ENCODE results near the gene ADGRB2. TPM values are rescaled to one million over a fixed set of nuclear protein-coding genes. Genes with fewer than 3 reads are reported as not detected.

ADGRB2 gene
- polyA plus RNA-seq, 6 donors from 2014 or later, result not detected

DNA sequence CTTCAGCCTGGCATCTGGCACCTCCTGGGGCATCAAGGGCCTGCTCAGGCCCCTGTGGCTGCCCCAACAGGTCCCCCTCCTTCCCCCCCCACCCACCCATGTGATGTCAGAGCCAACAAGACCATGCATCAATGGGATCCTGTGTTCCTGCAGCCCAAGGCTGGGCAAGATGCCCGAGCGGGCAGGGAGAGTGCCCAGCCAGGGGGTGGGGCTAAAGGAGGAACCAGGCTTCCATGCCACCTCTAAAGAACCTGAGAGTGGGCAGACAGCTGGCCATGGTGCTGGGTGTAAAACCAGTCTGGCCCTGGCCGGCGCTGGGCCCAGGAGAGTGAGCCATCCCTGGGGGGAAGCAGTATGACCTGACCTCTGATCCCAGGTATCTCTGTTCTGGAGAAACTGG lies 67.9 kb downstream of the ADGRB2 start:
- H3K9me3 Mint-ChIP-seq, result no peaks in the 10 kb centered on the region
- H3K36me3 Mint-ChIP-seq, result no peaks in the 10 kb centered on the region
- ATAC-seq (ENCODE audit: low read depth in 2 of 2), result no peak
- no peak for DNase-seq
- H3K4me1 Mint-ChIP-seq, result peaks cover 11 to 17% (median 13%) of the 10 kb centered on the region in 3 donors
- no peak overlapping the region for H3K4me3 Mint-ChIP-seq
- H3K27ac Mint-ChIP-seq, result no peak overlapping the region
- peaks cover 10 to 39% (median 22%) of the 10 kb centered on the region in 3 donors for H3K27me3 Mint-ChIP-seq

DNA sequence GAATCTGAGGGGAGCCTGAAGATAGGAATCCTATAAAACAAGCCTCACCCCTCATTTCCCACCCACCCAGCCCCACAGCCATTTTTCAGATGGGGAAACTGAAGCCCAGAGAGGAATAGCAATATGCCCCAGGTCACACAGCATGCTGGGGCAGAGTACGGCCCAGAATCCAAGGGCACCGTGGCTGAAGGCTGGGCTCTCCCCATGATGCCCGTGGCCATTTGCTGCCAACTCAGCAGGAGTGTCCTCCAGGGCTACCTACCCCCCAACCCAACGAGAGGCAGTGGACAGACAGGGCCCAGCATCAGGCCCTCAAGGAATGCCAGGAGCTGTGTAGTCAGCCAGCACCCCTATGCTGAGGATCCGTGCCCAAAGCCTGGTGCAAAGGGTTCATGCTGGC lies 68.8 kb downstream of the ADGRB2 start:
- peaks cover 5 to 34% (median 13%) of the 10 kb centered on the region in 3 donors for H3K27me3 Mint-ChIP-seq
- H3K27ac Mint-ChIP-seq, result peak overlapping the region in 1 of 6 donors; percentile 47
- H3K4me1 Mint-ChIP-seq, result peaks cover 11 to 17% (median 13%) of the 10 kb centered on the region in 3 donors
- no peaks in the 10 kb centered on the region for H3K9me3 Mint-ChIP-seq
- ATAC-seq (ENCODE audit: low read depth in 2 of 2), result no peak
- no peak for DNase-seq
- no peak overlapping the region for H3K4me3 Mint-ChIP-seq
- no peaks in the 10 kb centered on the region for H3K36me3 Mint-ChIP-seq

DNA sequence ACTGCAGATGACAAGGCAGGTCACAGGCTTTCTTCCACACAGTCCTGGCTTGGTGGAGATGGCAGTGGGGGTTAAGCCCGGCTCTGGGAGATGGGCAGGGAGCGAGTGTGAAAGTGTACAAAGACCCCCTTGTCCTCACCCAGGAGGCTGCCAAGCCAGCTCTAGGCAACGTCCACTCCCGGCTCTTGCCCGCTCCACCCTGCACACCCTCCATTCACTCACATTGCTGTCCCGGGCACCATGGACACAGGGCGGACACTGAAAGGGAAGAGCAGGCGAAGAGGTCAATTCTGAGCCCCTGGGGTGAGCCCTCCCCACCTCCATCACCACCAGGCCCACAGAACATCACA lies 69.2 kb downstream of the ADGRB2 start:
- no peak overlapping the region for H3K27ac Mint-ChIP-seq
- H3K36me3 Mint-ChIP-seq, result no peaks in the 10 kb centered on the region
- H3K9me3 Mint-ChIP-seq, result no peaks in the 10 kb centered on the region
- no peak for DNase-seq
- no peak overlapping the region for H3K4me3 Mint-ChIP-seq
- H3K27me3 Mint-ChIP-seq, result peaks cover 5 to 31% (median 10%) of the 10 kb centered on the region in 3 donors
- peaks cover 11 to 15% (median 13%) of the 10 kb centered on the region in 3 donors for H3K4me1 Mint-ChIP-seq
- ATAC-seq (ENCODE audit: low read depth in 2 of 2), result no peak

DNA sequence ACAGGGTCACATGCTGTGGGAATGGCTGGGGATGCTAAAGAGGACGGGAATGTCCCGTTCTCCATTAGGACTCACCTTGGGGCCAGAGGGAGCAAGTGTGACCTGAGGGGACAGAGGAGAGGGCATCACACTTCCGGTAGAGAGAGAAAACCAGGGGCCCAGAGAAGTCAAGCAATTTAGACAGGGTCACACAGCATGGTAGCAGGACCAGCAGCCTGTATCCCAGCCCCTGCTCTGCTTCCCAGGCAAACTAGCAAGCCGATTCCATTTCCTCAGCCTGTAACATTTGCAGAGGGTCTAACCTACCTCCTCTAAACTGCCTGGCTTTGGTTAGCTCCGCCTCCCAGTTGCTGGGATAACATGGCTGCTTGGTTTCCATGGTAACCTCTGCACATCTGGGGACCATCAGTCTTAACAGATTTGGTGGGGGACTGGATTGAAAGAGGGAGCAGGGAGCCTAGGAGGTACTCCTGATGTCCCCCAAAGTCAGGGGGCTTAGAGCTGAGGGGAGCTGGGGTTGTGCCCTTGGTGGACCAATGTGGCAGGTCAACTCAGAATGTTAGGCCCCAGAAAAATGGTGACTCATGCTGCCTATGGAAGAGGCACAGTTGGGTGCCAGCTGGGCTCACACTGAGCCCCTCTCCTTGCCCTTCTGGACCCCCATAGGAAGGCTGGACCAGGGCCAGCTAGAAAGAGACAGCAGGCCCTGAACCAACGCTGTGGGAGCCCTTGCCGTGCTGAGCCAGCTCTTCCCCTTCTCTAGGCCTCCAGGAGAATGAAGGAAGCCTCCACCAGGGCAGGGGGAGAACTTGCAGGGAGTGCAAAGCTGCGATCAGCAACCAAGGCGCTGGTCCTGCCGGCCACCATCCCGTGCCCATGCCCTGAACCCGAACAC lies 69.8 kb downstream of the ADGRB2 start:
- peaks cover 5 to 11% (median 8%) of the 10 kb centered on the region in 3 donors for H3K4me1 Mint-ChIP-seq
- peaks cover 4 to 25% (median 10%) of the 10 kb centered on the region in 3 donors for H3K27me3 Mint-ChIP-seq
- H3K9me3 Mint-ChIP-seq, result no peaks in the 10 kb centered on the region
- no peak overlapping the region for H3K4me3 Mint-ChIP-seq
- ATAC-seq (ENCODE audit: low read depth in 2 of 2) (no peak), DNase-seq (no peak)
- no peak overlapping the region for H3K27ac Mint-ChIP-seq
- no peaks in the 10 kb centered on the region for H3K36me3 Mint-ChIP-seq

DNA sequence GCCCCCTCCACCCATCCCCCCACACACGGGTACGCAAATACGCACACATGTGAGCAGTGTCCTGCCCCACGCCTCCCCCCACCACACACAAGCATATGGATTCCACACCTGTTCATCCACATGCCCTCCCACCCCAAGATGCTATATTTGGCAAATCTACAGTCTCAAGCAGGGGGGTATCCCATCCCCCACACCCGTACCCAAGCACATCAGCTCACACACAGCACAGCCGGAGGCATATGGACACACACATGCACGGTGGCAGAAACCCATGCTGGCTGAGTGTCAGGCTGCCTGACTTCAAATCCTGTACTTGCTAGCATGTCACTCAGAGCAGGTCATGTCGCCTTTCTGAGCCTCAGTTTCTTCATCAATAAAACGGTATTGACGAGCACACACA lies 70.9 kb downstream of the ADGRB2 start:
- no peak overlapping the region for H3K27ac Mint-ChIP-seq
- H3K36me3 Mint-ChIP-seq, result no peaks in the 10 kb centered on the region
- ATAC-seq (ENCODE audit: low read depth in 2 of 2) (no peak), DNase-seq (no peak)
- H3K9me3 Mint-ChIP-seq, result no peaks in the 10 kb centered on the region
- H3K4me1 Mint-ChIP-seq, result peaks cover 0 to 3% (median 2%) of the 10 kb centered on the region in 3 donors
- H3K4me3 Mint-ChIP-seq, result no peak overlapping the region
- peaks cover 0 to 23% (median 15%) of the 10 kb centered on the region in 3 donors for H3K27me3 Mint-ChIP-seq

DNA sequence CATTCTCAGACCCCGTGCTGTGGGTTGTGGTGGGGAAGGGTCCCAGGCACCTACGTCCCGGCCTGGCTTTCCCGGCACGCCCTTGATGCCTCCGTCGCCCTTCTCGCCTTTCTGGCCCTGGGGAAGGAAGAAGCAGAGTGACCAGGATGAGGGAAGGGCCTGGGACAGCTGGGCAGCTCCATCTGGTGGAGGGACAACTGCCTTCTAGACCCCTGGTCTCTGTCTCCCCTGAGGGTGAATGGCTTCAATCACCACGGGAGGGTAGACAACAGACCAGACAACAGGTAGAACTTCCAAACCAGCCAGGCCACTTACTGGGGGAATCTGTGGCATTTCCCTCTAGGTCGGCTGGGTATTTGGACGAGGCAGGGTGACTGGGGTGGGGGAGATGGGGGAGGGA lies 72.2 kb downstream of the ADGRB2 start:
- Mint-ChIP-seq H3K36me3 (no peaks in the 10 kb centered on the region), H3K9me3 (no peaks in the 10 kb centered on the region), H3K27me3 (peaks cover 0 to 19% (median 13%) of the 10 kb centered on the region in 3 donors), H3K4me3 (no peak overlapping the region), H3K27ac (peak overlapping the region in 1 of 6 donors; percentile 51), H3K4me1 (peaks cover 0 to 7% (median 2%) of the 10 kb centered on the region in 3 donors)
- DNase-seq (no peak), ATAC-seq (ENCODE audit: low read depth in 2 of 2) (no peak)

DNA sequence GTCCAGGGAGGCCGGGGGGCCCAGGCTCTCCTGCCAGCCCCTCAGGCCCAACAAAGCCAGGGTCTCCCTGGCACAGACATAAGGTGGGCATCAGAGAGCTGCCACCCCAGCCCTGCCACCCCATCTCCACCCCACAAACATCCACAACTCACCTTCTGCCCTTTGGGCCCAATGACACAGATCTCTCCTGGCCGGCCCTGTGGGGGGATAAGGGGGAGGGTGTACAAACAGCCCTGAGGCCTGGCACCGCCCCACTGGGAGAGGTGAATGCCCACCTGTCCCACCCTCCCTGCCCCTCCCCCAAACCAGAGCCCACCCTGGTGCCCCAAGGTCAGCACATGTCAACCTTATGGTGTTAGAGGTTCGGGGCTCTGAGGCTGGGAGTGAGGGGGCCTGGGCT lies 72.7 kb downstream of the ADGRB2 start:
- ATAC-seq (ENCODE audit: low read depth in 2 of 2) (no peak), DNase-seq (no peak)
- peaks cover 0 to 7% (median 2%) of the 10 kb centered on the region in 3 donors for H3K4me1 Mint-ChIP-seq
- no peaks in the 10 kb centered on the region for H3K9me3 Mint-ChIP-seq
- H3K4me3 Mint-ChIP-seq, result no peak overlapping the region
- H3K27me3 Mint-ChIP-seq, result peaks cover 5 to 23% (median 17%) of the 10 kb centered on the region in 3 donors
- H3K36me3 Mint-ChIP-seq, result no peaks in the 10 kb centered on the region
- no peak overlapping the region for H3K27ac Mint-ChIP-seq

DNA sequence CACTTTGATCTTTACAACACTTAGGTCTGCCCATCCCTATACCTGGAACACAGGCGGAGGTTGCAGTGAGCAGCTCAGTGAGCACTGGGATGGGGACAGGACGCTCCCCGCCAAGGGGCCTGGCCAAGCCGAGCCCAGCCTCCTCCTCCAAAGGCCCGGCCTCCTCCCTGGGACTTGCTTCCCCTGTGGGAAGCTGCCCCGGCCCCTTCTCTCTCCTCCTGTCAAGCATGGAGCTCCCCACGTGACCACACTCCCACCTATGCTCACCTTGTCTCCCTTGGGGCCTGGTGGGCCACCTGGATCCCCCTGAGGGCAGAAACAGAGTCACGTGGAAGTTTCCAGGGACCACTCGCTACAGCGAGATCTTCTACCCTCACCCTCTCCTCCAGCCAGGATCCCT lies 73.2 kb downstream of the ADGRB2 start:
- H3K27ac Mint-ChIP-seq, result no peak overlapping the region
- H3K4me1 Mint-ChIP-seq, result peaks cover 0 to 6% (median 2%) of the 10 kb centered on the region in 3 donors
- DNase-seq, result no peak
- H3K9me3 Mint-ChIP-seq, result no peaks in the 10 kb centered on the region
- H3K27me3 Mint-ChIP-seq, result peaks cover 6 to 29% (median 22%) of the 10 kb centered on the region in 3 donors
- no peaks in the 10 kb centered on the region for H3K36me3 Mint-ChIP-seq
- H3K4me3 Mint-ChIP-seq, result no peak overlapping the region
- ATAC-seq (ENCODE audit: low read depth in 2 of 2), result no peak

DNA sequence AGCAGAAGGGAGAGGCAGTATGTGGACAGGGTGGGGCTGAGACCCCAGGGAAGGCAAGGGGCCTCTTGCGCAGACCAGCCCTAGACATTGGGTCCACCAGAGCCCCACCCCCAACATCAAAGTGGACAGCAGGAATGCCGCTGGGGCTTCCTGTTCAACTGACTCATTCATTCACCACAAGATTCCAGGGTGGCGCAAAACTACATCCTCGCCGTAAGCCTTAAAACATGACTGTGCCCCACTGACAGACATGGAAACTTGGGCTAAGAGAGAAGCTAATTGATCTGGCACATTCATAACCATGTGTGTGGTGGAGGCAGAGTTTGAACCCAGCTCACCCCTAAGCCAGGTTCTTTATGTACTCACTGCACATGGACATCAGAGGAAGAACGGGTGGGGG lies 74.3 kb downstream of the ADGRB2 start:
- H3K36me3 Mint-ChIP-seq, result no peaks in the 10 kb centered on the region
- ATAC-seq (ENCODE audit: low read depth in 2 of 2) (no peak), DNase-seq (no peak)
- peaks cover 0 to 3% (median 2%) of the 10 kb centered on the region in 3 donors for H3K4me1 Mint-ChIP-seq
- H3K9me3 Mint-ChIP-seq, result no peaks in the 10 kb centered on the region
- H3K27ac Mint-ChIP-seq, result no peak overlapping the region
- peaks cover 6 to 39% (median 33%) of the 10 kb centered on the region in 3 donors for H3K27me3 Mint-ChIP-seq
- no peak overlapping the region for H3K4me3 Mint-ChIP-seq

DNA sequence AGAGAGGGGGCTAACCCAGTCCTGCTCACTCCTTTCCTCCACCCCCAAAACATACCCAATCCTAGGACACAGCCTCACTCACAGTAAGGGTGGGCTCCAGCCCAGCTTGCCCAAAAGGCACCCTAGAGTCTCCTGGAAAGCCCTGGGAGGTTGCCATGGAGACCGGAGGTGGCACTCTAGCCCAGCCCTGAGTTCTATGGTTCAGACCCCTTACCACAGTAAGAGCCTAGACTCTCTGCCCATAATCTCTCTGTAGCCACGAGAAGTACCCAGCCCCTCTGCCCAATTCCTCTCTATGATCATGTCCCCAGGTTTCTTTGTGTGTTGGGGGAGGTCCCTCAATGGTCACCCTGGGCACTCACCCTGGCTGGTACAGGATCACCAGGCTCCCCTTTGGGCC lies 74.8 kb downstream of the ADGRB2 start:
- Mint-ChIP-seq H3K4me3 (no peak overlapping the region), H3K36me3 (no peaks in the 10 kb centered on the region), H3K4me1 (peaks cover 0 to 3% (median 2%) of the 10 kb centered on the region in 3 donors), H3K27me3 (peaks cover 6 to 43% (median 37%) of the 10 kb centered on the region in 3 donors), H3K27ac (peak overlapping the region in 1 of 6 donors; percentile 64), H3K9me3 (no peaks in the 10 kb centered on the region)
- ATAC-seq (ENCODE audit: low read depth in 2 of 2) (no peak), DNase-seq (no peak)

DNA sequence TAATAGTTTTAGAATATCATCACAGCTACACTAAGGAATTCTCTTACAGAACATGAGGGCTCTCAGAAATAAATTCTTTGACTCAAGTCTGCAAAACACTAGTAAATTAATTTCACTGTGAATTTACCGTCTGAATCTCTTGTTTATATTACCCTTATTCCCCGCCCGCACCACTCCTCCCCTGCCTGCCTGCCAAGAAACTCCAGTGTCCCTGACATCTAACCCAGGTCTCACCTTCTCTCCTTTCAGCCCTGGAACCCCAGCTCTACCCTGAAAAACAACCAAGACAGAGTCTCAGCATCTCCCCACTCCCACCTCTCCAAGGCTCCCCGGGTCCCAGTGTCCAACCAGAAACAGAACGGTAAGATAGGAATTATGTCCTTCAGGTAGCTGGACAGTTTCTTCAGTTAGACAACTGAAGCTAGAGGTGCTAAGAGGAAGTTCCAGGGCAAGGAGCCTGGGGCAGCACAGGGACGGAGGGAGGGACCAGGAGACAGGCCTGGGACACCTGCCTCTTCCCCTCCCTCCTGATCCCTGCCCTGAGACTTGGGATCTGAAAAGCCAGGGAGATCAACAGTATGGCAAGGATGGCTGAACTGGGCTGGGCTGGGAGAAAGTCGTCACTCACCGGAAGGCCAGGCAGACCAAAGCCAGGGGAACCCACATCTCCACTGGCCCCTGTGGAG lies 75.8 kb downstream of the ADGRB2 start:
- Mint-ChIP-seq H3K4me3 (no peak overlapping the region), H3K4me1 (peaks cover 0 to 3% (median 2%) of the 10 kb centered on the region in 3 donors), H3K27ac (peak overlapping the region in 1 of 6 donors; percentile 26), H3K9me3 (no peaks in the 10 kb centered on the region), H3K27me3 (peaks cover 6 to 46% (median 38%) of the 10 kb centered on the region in 3 donors), H3K36me3 (no peaks in the 10 kb centered on the region)
- ATAC-seq (ENCODE audit: low read depth in 2 of 2) (no peak), DNase-seq (no peak)

DNA sequence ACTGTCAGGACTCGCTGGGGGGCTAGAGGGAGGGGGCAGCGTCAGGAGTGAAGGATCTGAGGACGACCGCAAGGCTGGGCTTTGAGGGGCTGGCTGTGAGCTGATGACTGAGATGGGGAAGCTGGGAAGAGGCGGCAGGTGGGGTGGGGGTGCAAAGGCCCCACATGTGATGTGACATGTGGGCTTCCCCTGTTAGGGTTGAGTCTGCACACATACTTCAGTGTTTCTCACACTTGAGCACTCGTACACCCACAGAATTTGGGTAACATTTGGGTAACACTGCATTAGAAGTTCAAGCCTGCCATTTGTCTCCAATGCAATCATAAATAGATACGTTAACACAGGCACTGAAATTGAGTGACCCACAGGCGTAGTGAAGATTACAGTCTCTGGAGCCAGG lies 76.5 kb downstream of the ADGRB2 start:
- Mint-ChIP-seq H3K9me3 (no peaks in the 10 kb centered on the region), H3K4me3 (no peak overlapping the region), H3K4me1 (peaks cover 0 to 3% (median 2%) of the 10 kb centered on the region in 3 donors), H3K36me3 (no peaks in the 10 kb centered on the region), H3K27me3 (peaks cover 6 to 49% (median 38%) of the 10 kb centered on the region in 3 donors), H3K27ac (peak overlapping the region in 2 of 6 donors; percentile 15 to 29)
- ATAC-seq (ENCODE audit: low read depth in 2 of 2), result peak in 1 of 2 donors; percentile 70
- no peak for DNase-seq

DNA sequence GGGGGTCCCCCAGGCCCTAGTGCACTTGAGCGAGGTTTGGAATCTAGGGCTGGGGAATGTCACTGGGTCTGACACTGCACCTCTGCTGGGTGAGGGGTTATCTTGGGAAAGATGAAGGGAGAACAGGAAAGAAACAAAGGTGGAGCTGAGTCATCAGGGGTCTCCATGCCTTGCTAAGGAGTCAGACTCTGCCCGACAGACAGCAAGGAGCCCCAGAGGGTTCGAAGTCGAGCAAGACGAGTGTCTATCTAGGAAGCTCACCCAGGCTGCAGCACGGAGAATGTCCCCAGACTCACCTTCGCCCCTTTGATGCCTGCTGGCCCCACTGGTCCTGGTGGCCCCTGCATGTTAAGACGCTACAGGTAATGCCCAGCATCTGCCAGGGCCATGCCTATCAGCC lies 78.3 kb downstream of the ADGRB2 start:
- no peaks in the 10 kb centered on the region for H3K9me3 Mint-ChIP-seq
- ATAC-seq (ENCODE audit: low read depth in 2 of 2), result no peak
- H3K36me3 Mint-ChIP-seq, result no peaks in the 10 kb centered on the region
- no peak for DNase-seq
- H3K27ac Mint-ChIP-seq, result no peak overlapping the region
- H3K4me3 Mint-ChIP-seq, result no peak overlapping the region
- H3K27me3 Mint-ChIP-seq, result peaks cover 6 to 50% (median 44%) of the 10 kb centered on the region in 3 donors
- peaks cover 0 to 3% (median 2%) of the 10 kb centered on the region in 3 donors for H3K4me1 Mint-ChIP-seq
